ENCODE data around the gene RSL1D1.
A peak's percentile ranks its signal among the peaks of the same experiment; 100 is the strongest.
"Not testable (repeated sequence)": the region's sequence is repeated elsewhere in the genome, so short reads cannot be mapped to it uniquely, and the experiment has no call there.

Gene RSL1D1

DNA sequence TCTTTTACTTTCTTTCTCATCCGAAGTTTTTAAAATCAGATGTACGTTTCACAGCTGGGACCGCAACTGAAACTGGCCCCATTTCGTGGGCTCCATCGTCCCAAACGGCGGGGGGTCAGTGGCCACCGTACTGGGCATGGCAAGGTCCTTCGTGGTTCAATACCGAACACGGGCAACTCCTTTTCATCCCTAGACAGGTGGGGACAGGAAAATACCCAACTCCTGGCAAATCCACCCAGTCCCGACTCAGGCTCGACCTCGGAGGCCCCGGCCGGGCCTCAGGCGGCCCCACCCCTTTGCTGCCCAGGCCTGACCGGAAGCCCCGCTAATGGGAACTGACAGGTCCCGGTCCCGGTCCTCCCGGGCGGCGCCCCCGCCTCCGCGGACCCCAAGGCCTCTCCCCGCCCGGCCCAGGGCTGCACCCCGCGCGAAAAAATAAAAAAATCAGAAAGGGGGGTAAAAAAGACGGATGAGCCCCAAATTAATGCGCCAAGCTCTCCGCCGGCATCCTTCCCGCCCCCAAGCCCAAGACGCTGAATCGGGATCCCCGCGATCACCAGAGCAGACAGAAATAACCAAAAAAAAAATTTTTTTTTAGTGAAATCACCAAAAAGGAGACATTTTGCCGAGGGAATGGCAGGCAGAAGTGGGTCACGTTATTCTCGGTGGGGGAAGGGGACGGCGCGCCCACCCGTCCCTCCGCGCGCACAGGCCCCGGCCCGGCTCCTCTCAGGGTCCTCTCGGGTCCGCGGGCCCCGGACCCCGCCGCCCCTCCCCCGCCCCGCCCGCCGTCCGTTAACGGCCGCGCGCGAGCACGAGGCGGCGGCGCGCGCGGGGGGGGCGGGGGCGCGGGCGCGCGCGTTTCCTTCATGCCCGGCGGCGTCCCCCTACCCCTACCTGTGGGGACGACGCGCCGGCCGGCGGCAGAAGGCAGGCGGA is 54.8 kb downstream of the RSL1D1 start:
- DNase-seq, result peak; percentile 17

DNA sequence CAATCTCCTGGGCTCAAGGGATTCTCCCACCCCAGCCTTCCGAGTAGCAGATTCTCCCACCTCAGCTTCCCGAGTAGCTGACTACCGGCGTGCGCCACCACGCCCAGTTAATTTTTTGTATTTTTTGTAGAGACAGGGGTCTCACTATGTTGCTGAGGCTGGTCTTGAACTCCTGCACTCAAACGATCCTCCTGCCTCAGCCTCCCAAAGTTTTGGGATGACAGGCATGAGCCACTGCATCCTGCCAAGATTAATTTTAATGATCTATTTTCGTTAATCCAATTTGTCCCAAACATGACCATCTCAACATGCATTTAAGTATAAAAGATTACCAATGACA is 55.5 kb downstream of the RSL1D1 start:
- no peak for DNase-seq

DNA sequence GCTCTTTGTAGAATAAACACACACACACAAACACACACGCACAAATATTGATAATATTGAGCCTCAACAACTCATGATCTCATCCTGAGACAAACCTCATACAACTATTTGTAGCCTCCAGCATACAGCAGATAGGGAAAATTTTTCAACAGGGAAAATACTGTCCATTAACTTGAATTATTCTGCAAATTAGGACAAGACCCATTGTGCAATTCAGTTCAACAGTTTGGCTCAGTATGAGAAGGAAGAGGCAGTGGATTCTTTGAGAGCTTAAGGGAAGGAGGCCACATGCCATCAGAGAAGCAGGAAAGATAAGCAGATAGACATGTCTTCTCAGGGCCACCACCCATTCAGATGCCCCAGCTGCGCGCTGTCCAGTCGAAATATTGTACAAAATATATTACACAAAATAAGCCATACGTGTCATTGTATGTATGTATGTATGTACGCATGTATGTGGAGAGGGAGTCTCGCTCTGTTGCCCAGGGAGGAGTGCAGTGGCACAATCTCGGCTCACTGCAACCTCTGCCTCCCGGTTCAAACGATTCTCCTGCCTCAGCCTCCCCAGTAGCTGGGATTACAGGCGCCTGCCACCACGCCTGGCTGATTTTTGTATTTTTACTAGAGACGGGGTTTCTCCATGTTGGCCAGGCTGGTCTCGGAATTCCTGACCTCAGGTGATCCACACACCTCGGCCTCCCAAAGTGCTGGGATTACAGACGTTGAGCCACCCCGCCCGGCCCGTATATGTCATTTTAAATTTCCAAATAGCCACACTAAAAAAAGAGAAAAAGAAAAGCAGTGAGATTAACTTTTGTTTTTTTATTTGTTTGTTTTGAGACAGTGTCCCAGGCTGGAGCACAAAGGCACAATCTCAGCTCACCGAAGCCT is 56.1 kb downstream of the RSL1D1 start:
- no peak for DNase-seq

DNA sequence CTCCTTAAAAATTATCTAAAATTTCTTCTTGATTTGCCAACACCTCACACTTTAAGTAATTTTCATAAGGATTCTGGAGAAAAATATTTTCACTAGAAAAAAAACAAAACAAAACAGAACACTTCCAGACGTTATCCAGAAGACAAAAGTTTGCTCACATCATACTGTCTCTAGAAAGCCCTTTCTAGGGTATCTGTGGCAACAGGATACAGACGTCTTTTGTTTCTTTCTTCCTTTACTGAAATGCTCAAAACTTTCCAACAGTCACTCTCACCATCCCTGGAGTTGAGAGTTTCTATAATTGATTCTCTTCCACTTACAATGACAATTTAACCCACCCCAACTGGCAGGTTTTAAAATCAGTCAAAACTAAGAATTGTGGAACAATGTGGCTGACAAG is 56.9 kb downstream of the RSL1D1 start:
- DNase-seq, result no peak

DNA sequence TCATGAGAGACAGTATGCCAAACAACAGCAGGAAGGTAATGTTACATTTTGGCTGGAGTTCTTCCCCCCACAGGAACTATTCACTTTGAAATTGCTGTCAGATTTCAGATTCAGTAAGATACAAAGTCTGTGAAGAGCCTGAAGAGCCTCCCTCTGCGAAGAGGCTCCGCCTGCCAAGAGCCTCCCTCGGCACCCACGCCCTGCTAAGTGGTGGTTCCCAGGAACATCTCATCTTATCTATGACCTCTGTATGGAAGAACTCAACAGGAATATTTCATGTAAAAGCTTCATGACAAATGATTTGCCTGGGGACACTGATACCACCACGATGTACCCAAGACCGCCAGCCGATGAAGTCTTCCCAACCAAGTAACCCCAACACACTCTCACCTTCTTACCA is 57.5 kb downstream of the RSL1D1 start:
- DNase-seq, result no peak

DNA sequence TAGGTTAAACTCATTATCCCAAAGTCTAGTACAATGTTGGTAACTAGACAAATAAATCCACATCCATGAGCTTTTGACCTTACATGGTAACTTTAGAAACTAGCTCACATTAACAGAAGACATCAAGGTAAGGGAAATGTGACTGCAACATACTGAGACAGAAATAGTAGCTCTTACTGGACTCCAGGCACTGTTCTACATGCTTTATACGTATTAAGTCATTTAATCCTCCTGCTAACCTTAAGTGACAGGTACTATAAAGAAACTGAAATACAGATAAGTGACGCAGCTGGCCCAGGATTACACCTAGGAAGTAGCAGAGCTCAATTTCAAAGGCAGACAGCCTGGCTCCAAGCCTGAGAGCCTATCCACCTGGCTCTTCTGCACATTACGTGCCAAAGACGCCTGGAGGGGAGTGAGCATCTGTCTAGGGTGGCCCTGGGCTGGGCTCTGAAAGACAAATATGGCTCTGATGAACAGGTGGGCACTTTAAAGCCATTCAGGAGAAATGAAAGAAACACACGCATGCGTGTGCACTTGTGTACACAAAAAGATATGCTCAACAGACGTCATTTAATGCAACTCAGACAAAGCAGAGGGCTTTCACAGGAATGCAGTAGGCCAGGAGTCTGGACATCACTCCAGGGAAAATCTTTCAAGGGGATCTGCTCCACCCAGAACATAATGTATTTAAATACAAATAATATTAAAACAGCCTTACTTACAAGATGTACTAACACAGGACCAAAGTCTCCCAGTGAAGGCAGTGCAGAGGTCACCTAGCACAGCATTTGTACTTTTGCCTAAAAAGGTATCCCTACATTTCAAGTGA is 58.7 kb downstream of the RSL1D1 start:
- peak; percentile 22 for DNase-seq

DNA sequence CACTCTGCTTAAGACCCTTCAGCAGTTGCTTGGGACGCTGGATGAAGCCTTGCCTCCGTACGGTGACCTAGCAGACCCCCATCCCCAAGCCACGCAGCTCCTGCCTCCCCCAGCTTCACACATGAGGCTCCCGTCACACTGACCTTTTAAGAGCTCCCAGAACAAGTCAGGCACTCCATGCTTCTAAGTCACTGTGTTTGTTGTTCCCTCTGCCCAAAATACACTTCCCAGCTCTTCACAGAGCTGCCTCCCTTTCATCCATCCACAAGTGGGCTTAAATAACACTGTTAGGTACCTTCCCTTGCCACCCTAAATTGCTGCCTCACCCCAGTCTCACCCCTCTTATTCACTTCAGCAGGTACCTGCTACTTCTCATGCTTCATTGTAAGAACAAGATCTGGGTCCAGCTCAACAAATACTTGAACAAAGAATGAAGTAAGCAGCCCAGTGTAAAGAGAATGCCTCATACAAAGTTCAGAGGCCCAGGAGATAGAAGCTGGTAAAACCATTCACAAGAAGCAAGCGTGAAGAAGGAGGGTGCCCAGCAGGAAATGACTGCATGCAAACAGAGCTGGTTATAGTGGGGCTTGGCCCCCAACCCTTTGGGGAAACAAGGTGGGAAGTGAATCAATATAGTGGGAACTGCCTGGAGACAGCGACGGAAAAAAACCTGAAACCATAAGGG is 60.1 kb downstream of the RSL1D1 start:
- DNase-seq, result no peak

DNA sequence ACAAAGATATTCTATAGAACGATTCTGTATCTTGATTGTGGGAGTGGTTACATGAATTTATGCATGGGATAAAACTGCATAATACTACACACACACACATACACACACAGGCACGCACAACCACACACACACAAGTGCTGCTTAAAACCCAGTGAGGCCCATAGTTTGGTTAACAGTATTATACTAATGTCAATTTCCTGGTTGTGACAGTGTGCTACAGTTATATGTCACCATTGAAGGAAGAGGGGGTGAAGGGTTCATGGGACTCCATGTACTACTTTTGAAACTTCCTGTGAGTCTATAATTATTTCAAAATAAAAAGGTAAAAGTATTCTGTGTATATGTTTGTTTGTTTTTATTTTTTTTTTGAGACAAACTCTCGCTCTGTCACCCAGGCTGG is 62.4 kb downstream of the RSL1D1 start:
- no peak for DNase-seq

DNA sequence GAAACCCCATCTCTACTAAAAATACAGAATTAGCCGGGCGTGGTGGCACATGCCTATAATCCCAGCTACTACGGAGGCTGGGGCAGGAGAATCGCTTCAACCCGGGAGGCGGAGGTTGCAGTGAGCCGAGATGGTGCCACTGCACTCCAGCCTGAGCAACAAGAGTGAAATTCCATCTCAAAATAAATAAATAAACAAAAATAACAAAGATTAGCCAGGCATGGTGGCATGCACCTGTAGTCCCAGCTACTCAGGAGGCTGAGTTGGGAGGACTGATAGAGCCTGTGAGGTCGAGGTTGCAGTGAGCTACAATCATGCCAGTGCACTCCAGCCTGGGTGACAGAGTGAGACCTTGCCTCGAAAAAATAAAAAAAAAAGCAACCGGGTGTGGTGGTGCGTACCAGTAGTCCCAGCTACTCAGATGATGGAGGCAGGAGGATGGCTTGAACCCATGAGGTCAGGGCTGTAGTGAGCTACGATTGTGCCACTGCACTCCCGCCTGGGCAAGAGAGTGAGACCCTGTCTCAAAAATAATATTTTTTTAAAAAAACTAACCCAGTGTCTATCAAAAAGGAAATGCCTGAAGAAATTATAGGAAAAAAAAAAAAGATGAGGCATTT is 66.3 kb downstream of the RSL1D1 start:
- DNase-seq, result not testable (repeated sequence)

DNA sequence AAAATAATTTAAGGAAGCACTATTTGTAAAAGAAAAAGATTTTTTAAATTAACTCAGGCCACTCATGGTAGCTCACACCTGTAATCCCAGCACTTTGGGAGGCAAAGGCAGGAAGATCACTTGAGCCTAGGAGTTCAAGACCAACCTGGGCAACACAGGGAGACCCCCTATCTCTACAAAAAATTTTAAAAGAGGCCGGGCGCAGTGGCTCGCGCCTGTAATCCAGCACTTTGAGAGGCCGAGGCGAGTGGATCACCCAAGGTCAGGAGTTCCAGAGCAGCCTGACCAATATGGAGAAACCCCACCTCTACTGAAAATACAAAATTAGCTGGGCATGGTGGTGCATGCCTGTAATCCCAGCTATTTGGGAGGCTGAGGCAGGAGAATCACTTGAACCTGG is 67.0 kb downstream of the RSL1D1 start:
- DNase-seq, result not testable (repeated sequence)

DNA sequence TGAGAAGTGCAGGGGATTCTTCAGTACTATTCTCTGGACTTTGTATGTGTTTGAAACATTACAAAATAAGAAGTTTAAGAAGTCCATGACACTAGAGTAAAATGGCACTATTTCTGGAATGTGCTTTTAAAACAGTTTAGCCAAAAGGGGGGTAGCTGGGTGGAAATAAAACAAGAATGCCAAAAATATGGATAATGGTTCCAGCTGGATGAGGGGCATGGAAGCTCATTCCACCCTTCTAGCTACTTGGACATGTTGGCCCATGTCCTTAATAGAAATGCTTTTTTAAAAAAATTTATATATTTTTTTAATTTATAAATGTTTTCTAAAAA is 67.3 kb downstream of the RSL1D1 start:
- no peak for DNase-seq

Measured in activated naive CD4-positive, alpha-beta T cell treated with anti-CD3 and anti-CD28 coated beads, Interleukin-2, amount 50 U/mL, for 16 hours (primary cell).